Measurements from ENCODE around the gene MAML2.

MAML2 gene

GRCh38 chr11:96094156-96094555 lies 248.8 kb downstream of the MAML2 start:
- no peak for TF ChIP-seq TAF1 (IDR thresholded peaks at IDR 0.05; ENCODE audit: borderline replicate concordance, low read depth, low read length)
- no peak for TF ChIP-seq POLR2A (IDR thresholded peaks at IDR 0.05; ENCODE audit: low read depth, low read length)
- TF ChIP-seq POLR2AphosphoS5 (IDR thresholded peaks at IDR 0.05; ENCODE audit: low read depth, low read length) = no peak
- no peak for DNase-seq (ENCODE audit: insufficient read length)
- no peak for FAIRE-seq

- FAIRE-seq (no peak), DNase-seq (ENCODE audit: insufficient read length) (no peak)
- TF ChIP-seq TAF1 (IDR thresholded peaks at IDR 0.05; ENCODE audit: borderline replicate concordance, low read depth, low read length) = no peak
- TF ChIP-seq POLR2A (IDR thresholded peaks at IDR 0.05; ENCODE audit: low read depth, low read length) = no peak
- TF ChIP-seq POLR2AphosphoS5 (IDR thresholded peaks at IDR 0.05; ENCODE audit: low read depth, low read length) = no peak
These were observed 250.5 kb downstream of the MAML2 start for GRCh38 chr11:96092511-96092910.

GRCh38 chr11:96091476-96091875 lies 251.5 kb downstream of the MAML2 start:
- DNase-seq (ENCODE audit: insufficient read length) (no peak), FAIRE-seq (peak; percentile 67)
- TF ChIP-seq POLR2A (IDR thresholded peaks at IDR 0.05; ENCODE audit: low read depth, low read length) (no peak), POLR2AphosphoS5 (IDR thresholded peaks at IDR 0.05; ENCODE audit: low read depth, low read length) (no peak), TAF1 (IDR thresholded peaks at IDR 0.05; ENCODE audit: borderline replicate concordance, low read depth, low read length) (no peak)

GRCh38 chr11:96090711-96091110 lies 252.3 kb downstream of the MAML2 start:
- FAIRE-seq (no peak), DNase-seq (ENCODE audit: insufficient read length) (no peak)

GRCh38 chr11:96088914-96089313 lies 254.1 kb downstream of the MAML2 start:
- TF ChIP-seq POLR2A (IDR thresholded peaks at IDR 0.05; ENCODE audit: low read depth, low read length) = no peak
- TF ChIP-seq TAF1 (IDR thresholded peaks at IDR 0.05; ENCODE audit: borderline replicate concordance, low read depth, low read length) = no peak
- no peak for TF ChIP-seq POLR2AphosphoS5 (IDR thresholded peaks at IDR 0.05; ENCODE audit: low read depth, low read length)
- DNase-seq (ENCODE audit: insufficient read length) = no peak
- FAIRE-seq = no peak

More at GRCh38 chr11:96090711-96091110, 252.3 kb downstream of the MAML2 start:
- TF ChIP-seq POLR2A (IDR thresholded peaks at IDR 0.05; ENCODE audit: low read depth, low read length) (no peak), TAF1 (IDR thresholded peaks at IDR 0.05; ENCODE audit: borderline replicate concordance, low read depth, low read length) (no peak), POLR2AphosphoS5 (IDR thresholded peaks at IDR 0.05; ENCODE audit: low read depth, low read length) (no peak)

GRCh38 chr11:96086111-96086510 lies 256.9 kb downstream of the MAML2 start:
- FAIRE-seq = no peak
- no peak for TF ChIP-seq POLR2AphosphoS5 (IDR thresholded peaks at IDR 0.05; ENCODE audit: low read depth, low read length)
- TF ChIP-seq POLR2A (IDR thresholded peaks at IDR 0.05; ENCODE audit: low read depth, low read length) = no peak
- TF ChIP-seq TAF1 (IDR thresholded peaks at IDR 0.05; ENCODE audit: borderline replicate concordance, low read depth, low read length) = no peak
- DNase-seq (ENCODE audit: insufficient read length) = no peak

- TF ChIP-seq POLR2AphosphoS5 (IDR thresholded peaks at IDR 0.05; ENCODE audit: low read depth, low read length) (no peak), POLR2A (IDR thresholded peaks at IDR 0.05; ENCODE audit: low read depth, low read length) (no peak), TAF1 (IDR thresholded peaks at IDR 0.05; ENCODE audit: borderline replicate concordance, low read depth, low read length) (no peak)
- DNase-seq (ENCODE audit: insufficient read length) (no peak), FAIRE-seq (no peak)
These were observed 257.6 kb downstream of the MAML2 start for GRCh38 chr11:96085319-96085930.

GRCh38 chr11:96084610-96085318 lies 258.2 kb downstream of the MAML2 start:
- FAIRE-seq = peak; percentile 57
- TF ChIP-seq TAF1 (IDR thresholded peaks at IDR 0.05; ENCODE audit: borderline replicate concordance, low read depth, low read length) (no peak), POLR2A (IDR thresholded peaks at IDR 0.05; ENCODE audit: low read depth, low read length) (no peak), POLR2AphosphoS5 (IDR thresholded peaks at IDR 0.05; ENCODE audit: low read depth, low read length) (no peak)
- no peak for DNase-seq (ENCODE audit: insufficient read length)

GRCh38 chr11:96082936-96083335 lies 260.1 kb downstream of the MAML2 start:
- DNase-seq (ENCODE audit: insufficient read length) (no peak), FAIRE-seq (no peak)
- no peak for TF ChIP-seq POLR2A (IDR thresholded peaks at IDR 0.05; ENCODE audit: low read depth, low read length)
- TF ChIP-seq POLR2AphosphoS5 (IDR thresholded peaks at IDR 0.05; ENCODE audit: low read depth, low read length) = no peak
- no peak for TF ChIP-seq TAF1 (IDR thresholded peaks at IDR 0.05; ENCODE audit: borderline replicate concordance, low read depth, low read length)

GRCh38 chr11:96082002-96082899 lies 260.7 kb downstream of the MAML2 start:
- DNase-seq (ENCODE audit: insufficient read length) = no peak
- TF ChIP-seq POLR2A (IDR thresholded peaks at IDR 0.05; ENCODE audit: low read depth, low read length) (no peak), TAF1 (IDR thresholded peaks at IDR 0.05; ENCODE audit: borderline replicate concordance, low read depth, low read length) (no peak), POLR2AphosphoS5 (IDR thresholded peaks at IDR 0.05; ENCODE audit: low read depth, low read length) (no peak)
- peak; percentile 38 for FAIRE-seq

GRCh38 chr11:96081561-96081960 lies 261.4 kb downstream of the MAML2 start:
- DNase-seq (ENCODE audit: insufficient read length) = no peak
- FAIRE-seq = no peak
- TF ChIP-seq TAF1 (IDR thresholded peaks at IDR 0.05; ENCODE audit: borderline replicate concordance, low read depth, low read length) (no peak), POLR2A (IDR thresholded peaks at IDR 0.05; ENCODE audit: low read depth, low read length) (no peak), POLR2AphosphoS5 (IDR thresholded peaks at IDR 0.05; ENCODE audit: low read depth, low read length) (no peak)

Measured in GM12892 (cell line).